ENCODE results near the gene CNTNAP2.

DNA sequence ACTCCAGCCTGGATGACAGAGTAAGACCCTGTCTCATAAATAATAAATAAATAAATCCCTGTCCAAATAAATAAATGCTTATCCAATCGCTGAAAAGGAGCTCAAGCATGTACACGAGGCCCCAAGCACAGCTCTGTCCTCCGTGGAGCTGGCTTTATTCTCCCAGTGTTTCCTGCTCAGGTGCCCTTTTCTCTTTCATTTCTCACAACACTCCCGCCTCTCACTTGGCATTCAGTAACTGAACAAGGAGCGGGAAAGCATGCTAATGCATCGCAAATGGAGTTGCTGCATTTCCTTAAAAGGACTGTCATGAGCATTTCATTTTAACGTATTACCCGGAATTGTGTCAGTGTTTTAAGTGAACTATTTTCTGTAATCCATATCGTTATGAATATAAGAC is 2263.1 kb downstream of the CNTNAP2 start:
- no peak for TF ChIP-seq GATA2 (IDR thresholded peaks at IDR 0.05; ENCODE audit: low read depth, low read length)
- no peak for TF ChIP-seq GATA3 (IDR thresholded peaks at IDR 0.05; ENCODE audit: low read depth, low read length)
